Frontal cortex (tissue), 4 donors: ENCODE results near the gene GPX3. TPM values are rescaled to one million over a fixed set of nuclear protein-coding genes. Genes with fewer than 3 reads are reported as not detected.

ENCODE experiments used
- DNase-seq, 2 donors: peaks; one replicate each; pipeline ENCODE4 v3.0.0; 2012; ENCODE audit warnings: low spot score in 2 of 2
- FAIRE-seq: peaks from 2 replicates; lab custom pipeline; 2012; peaks lifted over from hg19 to GRCh38; lab: Jason Lieb, UNC
- total RNA-seq: library from RNA; depleted of rRNA; stranded (reverse); fragments of >200 nt; gene quantifications from one replicate; pipeline ENCODE4 v1.2.3, GENCODE V29; 2014
- donor health status: control.
- donor health status: control.
- donor health status: control.

GPX3 gene
- total RNA-seq, 1 donor from 2014 or later, result 4.1 TPM

- DNase-seq, result no peak
- FAIRE-seq, result no peak
These were observed 33.5 kb downstream of the GPX3 start for GRCh38 chr5:151053796-151054462.

GRCh38 chr5:151054709-151055108 lies 34.3 kb downstream of the GPX3 start:
- FAIRE-seq (no peak), DNase-seq (no peak)

- no peak for DNase-seq
- no peak for FAIRE-seq
These were observed 34.9 kb downstream of the GPX3 start for GRCh38 chr5:151055336-151055735.

GRCh38 chr5:151056379-151057325 lies 36.3 kb downstream of the GPX3 start:
- DNase-seq (no peak), FAIRE-seq (no peak)

GRCh38 chr5:151058301-151058700 lies 37.9 kb downstream of the GPX3 start:
- FAIRE-seq, result no peak
- no peak for DNase-seq

DNA sequence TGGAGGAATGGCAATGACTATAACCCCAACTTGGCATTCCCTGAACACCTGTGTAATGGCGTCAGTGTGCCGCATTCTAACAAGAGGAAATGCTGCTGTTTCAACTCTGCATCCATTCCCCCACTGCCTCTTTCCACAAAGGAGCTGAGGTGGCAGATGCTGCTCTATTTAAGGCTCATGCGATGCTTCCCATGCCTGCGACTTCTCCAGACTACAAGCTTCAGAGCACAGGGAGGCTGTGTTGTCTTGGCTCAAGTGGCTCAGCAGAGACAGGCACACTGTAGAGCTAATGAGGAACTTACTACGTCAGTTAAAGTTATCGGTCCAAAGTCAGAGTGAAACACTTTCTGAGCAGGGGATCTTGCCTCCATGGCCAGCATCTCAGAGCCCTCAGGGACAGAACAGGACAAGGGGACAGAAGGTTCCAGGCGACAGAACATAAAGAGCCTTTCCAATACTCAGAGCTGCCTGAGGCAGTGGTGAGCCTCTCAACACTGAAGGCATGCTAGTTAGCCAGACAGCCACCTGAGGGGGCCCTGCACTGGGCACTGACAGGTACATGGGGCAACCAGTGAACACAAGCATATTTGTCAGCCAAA lies 38.6 kb downstream of the GPX3 start:
- FAIRE-seq (no peak), DNase-seq (no peak)

DNA sequence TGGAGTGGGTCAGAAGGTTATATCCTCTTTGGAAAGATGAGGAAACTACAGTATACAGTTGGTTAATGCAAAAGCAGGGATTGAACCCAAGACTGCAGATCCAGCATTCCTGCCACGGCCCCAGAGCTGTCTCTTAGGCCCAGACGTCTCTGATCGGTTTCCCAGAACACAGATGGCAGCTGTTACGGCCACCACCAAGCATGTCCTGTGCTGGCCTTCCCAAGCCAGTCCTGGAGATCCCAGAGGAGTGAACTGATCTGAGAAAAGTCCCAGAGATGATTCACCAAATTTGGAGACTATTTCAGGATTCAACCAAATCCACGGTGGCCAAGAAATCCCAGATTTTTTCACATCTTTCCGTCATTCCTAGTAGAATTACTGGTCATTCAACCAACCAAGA lies 40.4 kb downstream of the GPX3 start:
- no peak for DNase-seq
- FAIRE-seq, result no peak

- no peak for DNase-seq
These were observed 42.2 kb downstream of the GPX3 start for GRCh38 chr5:151062405-151063141.

DNA sequence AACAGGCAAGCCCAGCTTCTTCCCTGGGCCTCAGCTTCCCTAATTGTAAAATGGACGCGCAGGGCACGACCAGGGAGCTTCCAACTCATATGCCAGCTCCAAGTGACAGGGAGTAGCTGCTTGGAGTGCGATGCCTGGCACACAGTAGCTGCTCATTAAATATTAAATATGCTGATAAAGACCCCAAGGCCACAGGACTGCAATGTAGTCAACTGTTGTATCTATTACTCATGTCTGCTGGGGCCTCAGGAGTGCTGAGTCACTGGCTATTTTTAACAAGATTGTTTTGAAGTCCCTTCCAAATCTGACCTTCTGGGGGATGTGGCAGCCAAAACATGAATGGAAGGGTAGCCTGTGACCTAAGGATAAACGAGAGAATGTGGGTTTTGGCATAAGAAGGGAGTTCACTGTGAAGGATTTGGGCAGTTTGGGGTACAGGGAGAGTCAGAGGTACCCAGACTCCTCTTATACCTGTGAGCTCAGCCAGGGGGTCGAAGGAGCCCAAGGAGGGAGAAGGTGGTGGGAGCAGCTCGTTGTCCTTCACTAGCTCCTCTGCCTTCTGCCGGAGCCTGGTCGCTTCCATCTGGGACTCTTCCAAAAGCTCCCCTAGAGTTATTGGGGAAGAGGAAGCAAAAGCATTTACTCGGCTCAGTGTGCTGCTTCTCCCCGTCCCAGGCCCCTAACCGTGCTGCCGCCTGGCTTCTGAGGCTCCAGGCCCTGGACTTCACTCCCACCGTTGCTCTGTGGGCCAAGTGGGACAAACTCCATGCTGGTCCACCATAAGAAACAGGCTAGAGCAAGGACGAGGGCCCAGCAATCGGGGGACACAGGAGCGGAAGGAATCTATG lies 43.0 kb downstream of the GPX3 start:
- DNase-seq (peak in 1 of 2 donors; percentile 66), FAIRE-seq (no peak)

More at GRCh38 chr5:151062405-151063141, 42.2 kb downstream of the GPX3 start:
- no peak for FAIRE-seq

DNA sequence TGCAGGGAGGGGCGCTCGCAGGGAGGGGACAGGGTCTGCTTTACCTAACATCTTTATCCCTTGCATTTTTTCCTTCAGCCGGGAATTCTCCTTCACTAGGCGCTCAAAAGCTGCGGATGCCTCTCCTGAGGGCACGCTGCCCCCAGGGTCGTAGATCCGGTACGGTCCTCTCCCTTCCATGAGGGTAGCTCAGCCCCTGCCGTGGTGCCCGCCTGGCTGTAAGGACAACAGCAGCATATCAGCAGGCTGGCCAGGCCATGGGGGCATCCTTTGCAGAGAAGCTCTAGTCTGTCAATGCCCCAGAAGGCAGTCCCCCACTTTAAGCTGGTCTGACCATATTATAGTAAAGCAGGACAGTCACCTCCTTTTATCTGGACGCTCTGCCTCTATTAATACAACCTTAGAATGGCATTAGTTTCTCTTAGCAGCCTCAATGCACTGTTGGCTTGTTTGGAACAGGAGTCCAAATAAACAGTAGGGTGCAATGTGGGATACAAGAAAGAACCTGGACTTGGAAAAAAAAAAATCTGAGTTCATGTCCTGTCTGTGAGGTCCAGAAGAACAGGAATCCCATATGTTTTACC lies 44.6 kb downstream of the GPX3 start:
- FAIRE-seq, result no peak

GRCh38 chr5:151065609-151066008 lies 45.2 kb downstream of the GPX3 start:
- DNase-seq (no peak), FAIRE-seq (no peak)

More for the DNA sequence above, 44.6 kb downstream of the GPX3 start:
- no peak for DNase-seq

GRCh38 chr5:151066920-151067319 lies 46.5 kb downstream of the GPX3 start:
- DNase-seq (no peak), FAIRE-seq (no peak)

DNA sequence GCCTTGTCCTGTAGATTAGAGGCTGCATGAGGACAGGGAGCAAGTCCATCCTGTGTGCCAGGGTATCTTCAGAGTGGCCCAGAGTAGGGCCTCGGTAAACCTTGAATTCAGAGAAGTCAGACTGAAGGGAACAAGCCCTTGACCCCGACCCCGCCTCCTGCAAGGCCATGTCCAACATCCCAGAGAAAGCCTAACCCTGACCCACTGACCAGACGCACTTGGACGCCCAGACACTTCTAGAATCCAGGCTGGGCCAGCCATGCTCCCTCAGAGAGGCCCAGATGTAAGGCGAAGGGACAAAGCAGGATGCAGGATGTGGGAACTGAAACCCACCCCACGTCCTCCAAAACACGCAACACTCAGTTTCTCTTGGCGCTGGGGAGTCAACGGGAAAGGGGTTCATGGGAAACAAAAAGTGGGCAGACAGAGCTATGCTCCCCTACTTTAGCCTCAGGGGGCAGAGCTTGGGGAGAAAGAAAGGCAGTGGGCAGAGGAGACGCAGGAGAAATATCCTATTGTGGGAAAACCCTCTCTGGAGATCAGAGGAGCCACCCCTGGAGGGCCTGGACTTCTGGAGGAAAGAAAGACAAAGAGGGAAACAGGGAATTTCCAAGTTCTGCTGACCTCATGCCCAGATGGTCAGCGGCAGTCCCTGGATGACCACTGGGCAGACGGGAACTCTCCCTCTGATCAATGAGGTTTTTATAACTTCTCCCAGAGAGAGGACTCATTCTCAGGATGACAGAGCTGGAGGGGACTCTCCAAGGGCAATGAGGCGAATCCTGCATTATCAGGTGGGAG lies 47.4 kb downstream of the GPX3 start:
- FAIRE-seq, result no peak
- no peak for DNase-seq

- no peak for FAIRE-seq
- no peak for DNase-seq
These were observed 48.2 kb downstream of the GPX3 start for GRCh38 chr5:151068433-151069197.

GRCh38 chr5:151070449-151070848 lies 50.1 kb downstream of the GPX3 start:
- no peak for FAIRE-seq
- no peak for DNase-seq

DNA sequence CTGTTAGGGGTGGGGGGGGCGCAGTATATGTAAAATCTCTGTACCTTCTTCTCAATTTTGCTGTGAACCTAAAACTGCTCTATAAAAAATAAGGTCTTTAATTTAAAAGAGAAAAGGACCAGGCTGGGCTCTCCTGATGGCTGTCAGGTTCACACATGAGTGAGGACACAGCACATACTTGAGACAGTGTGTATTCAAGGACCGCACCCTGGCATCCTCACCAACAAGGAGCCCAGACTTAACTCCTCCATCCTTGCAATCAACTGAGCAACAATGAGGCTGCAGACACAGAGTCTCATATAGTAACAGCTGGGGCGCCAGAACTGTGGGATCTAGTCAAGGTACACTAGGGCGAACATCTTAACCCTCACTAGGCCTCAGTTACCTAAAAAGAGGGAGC lies 50.6 kb downstream of the GPX3 start:
- no peak for FAIRE-seq

More for the DNA sequence above, 50.6 kb downstream of the GPX3 start:
- no peak for DNase-seq
